ENCODE measurements around the gene YARS1.

DNA sequence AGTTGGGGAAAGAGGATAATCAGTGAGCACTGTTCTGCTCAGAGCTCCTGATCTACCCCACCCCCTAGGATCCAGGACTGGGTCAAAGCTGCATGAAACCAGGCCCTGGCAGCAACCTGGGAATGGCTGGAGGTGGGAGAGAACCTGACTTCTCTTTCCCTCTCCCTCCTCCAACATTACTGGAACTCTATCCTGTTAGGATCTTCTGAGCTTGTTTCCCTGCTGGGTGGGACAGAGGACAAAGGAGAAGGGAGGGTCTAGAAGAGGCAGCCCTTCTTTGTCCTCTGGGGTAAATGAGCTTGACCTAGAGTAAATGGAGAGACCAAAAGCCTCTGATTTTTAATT lies 42.7 kb downstream of the YARS1 start:
- TF ChIP-seq POLR2A (IDR thresholded peaks at IDR 0.05) = no peak
- TF ChIP-seq, protein P1, sequence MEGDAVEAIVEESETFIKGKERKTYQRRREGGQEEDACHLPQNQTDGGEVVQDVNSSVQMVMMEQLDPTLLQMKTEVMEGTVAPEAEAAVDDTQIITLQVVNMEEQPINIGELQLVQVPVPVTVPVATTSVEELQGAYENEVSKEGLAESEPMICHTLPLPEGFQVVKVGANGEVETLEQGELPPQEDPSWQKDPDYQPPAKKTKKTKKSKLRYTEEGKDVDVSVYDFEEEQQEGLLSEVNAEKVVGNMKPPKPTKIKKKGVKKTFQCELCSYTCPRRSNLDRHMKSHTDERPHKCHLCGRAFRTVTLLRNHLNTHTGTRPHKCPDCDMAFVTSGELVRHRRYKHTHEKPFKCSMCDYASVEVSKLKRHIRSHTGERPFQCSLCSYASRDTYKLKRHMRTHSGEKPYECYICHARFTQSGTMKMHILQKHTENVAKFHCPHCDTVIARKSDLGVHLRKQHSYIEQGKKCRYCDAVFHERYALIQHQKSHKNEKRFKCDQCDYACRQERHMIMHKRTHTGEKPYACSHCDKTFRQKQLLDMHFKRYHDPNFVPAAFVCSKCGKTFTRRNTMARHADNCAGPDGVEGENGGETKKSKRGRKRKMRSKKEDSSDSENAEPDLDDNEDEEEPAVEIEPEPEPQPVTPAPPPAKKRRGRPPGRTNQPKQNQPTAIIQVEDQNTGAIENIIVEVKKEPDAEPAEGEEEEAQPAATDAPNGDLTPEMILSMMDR (IDR thresholded peaks at IDR 0.05) = no peak

All from transverse colon (tissue), 3 donors.